Brain microvascular endothelial cell (primary cell): ENCODE results near the gene KRT10.

Source experiments
- DNase-seq: peaks from one replicate; pipeline ENCODE4 v3.0.0-alpha.2; 2020
- H3K27ac ChIP-seq: fragments of 250-450 bp; sonication (Bioruptor Pico); 2 replicates; pipeline ENCODE4 v1.5.1; 2020; ENCODE audit warnings: mild to moderate bottlenecking, moderate library complexity
- H3K27me3 ChIP-seq: fragments of 250-450 bp; sonication (Bioruptor Pico); replicated peaks from 2 replicates; pipeline ENCODE4 v1.5.1; 2020; ENCODE audit warnings: mild to moderate bottlenecking
- H3K36me3 ChIP-seq: fragments of 250-450 bp; sonication (Bioruptor Pico); replicated peaks from 2 replicates; pipeline ENCODE4 v1.5.1; 2020; ENCODE audit warnings: mild to moderate bottlenecking
- H3K4me3 ChIP-seq: 2 replicates; pipeline ENCODE4 v1.5.1; 2011; ENCODE audit warnings: low read depth, mild to moderate bottlenecking, control low read depth, low read length, moderate library complexity
- CTCF ChIP-seq: IDR thresholded peaks from 2 replicates; pipeline ENCODE4 v1.5.1; 2011; ENCODE audit warnings: low read depth, mild to moderate bottlenecking, moderate library complexity, low read length, control low read depth, inconsistent platforms; ENCODE audit errors: missing control alignments
- in situ Hi-C: cut with HindIII; loops from 2 replicates; pipeline ENCODE4 v1.10.0; 2017; ENCODE audit warnings: low sequenced_read_pairs, low pct_ligation_motif_present

KRT10 gene

GRCh38 chr17:40821536-40821935 lies 878 bp downstream of the KRT10 start:
- peaks cover 8% of the 10 kb centered on the region for H3K36me3 ChIP-seq
- in situ Hi-C loops, result no loop called here
- DNase-seq, result no peak
- TF ChIP-seq CTCF, result no peak
- no peak overlapping the region for H3K27ac ChIP-seq
- H3K27me3 ChIP-seq, result no peaks in the 10 kb centered on the region
- H3K4me3 ChIP-seq, result no peak overlapping the region

- Histone ChIP-seq H3K27me3 (no peaks in the 10 kb centered on the region), H3K27ac (no peak overlapping the region), H3K4me3 (no peak overlapping the region), H3K36me3 (peaks cover 8% of the 10 kb centered on the region)
- in situ Hi-C loops, result no loop called here
- DNase-seq, result no peak
- TF ChIP-seq CTCF, result no peak
Measured at GRCh38 chr17:40820228-40820838, 2.1 kb downstream of the KRT10 start.

- TF ChIP-seq CTCF, result no peak
- H3K27ac ChIP-seq, result peak overlapping the region; percentile 82
- in situ Hi-C loops, result no loop called here
- peaks cover 8% of the 10 kb centered on the region for H3K36me3 ChIP-seq
- no peaks in the 10 kb centered on the region for H3K27me3 ChIP-seq
- no peak for DNase-seq
- H3K4me3 ChIP-seq, result peak overlapping the region; percentile 59
Measured at GRCh38 chr17:40819528-40820125, 2.8 kb downstream of the KRT10 start.

GRCh38 chr17:40818733-40819527 lies 3.5 kb downstream of the KRT10 start:
- in situ Hi-C loops, result no loop called here
- H3K36me3 ChIP-seq, result peaks cover 8% of the 10 kb centered on the region
- TF ChIP-seq CTCF, result no peak
- peak overlapping the region; percentile 82 for H3K27ac ChIP-seq
- H3K27me3 ChIP-seq, result no peaks in the 10 kb centered on the region
- peak overlapping the region; percentile 59 for H3K4me3 ChIP-seq
- DNase-seq, result peak; percentile 58

GRCh38 chr17:40818343-40818732 lies 4.1 kb downstream of the KRT10 start:
- in situ Hi-C loops, result no loop called here
- no peak for TF ChIP-seq CTCF
- Histone ChIP-seq H3K36me3 (peaks cover 8% of the 10 kb centered on the region), H3K27ac (peak overlapping the region; percentile 82), H3K27me3 (no peaks in the 10 kb centered on the region), H3K4me3 (peak overlapping the region; percentile 59)
- no peak for DNase-seq
